Memory B cell (primary cell): ENCODE measurements around the gene RILPL2.
"Not testable (repeated sequence)": the region's sequence is repeated elsewhere in the genome, so short reads cannot be mapped to it uniquely, and the experiment has no call there.

Source experiments
- ATAC-seq: fragments of 150-1000 bp; cut with Tn5 transposase; 2 replicates; pipeline ENCODE4 v1.10.0; 2021; ENCODE audit warnings: low read depth, mild to moderate bottlenecking, moderate library complexity
- DNase-seq, 2 donors: peaks; one replicate each; pipeline ENCODE4 v3.0.0; 2022; ENCODE audit warnings: low spot score in 2 of 2
- H3K27ac Mint-ChIP-seq: one replicate; pipeline ENCODE4 v1.8.0; 2022; ENCODE audit warnings: mild to moderate bottlenecking, moderate library complexity, mixed read lengths
- H3K27me3 Mint-ChIP-seq: one replicate; pipeline ENCODE4 v1.8.0; 2022; ENCODE audit warnings: mixed read lengths
- H3K36me3 Mint-ChIP-seq: one replicate; pipeline ENCODE4 v1.8.0; 2022; ENCODE audit warnings: mild to moderate bottlenecking, mixed read lengths
- H3K4me1 Mint-ChIP-seq: one replicate; pipeline ENCODE4 v1.8.0; 2022; ENCODE audit warnings: mixed read lengths
- H3K4me3 Mint-ChIP-seq: one replicate; pipeline ENCODE4 v1.8.0; 2022; ENCODE audit warnings: mild to moderate bottlenecking, moderate library complexity, mixed read lengths
- H3K9me3 Mint-ChIP-seq: one replicate; pipeline ENCODE4 v1.8.0; 2022; ENCODE audit warnings: mixed read lengths

RILPL2 gene

DNA sequence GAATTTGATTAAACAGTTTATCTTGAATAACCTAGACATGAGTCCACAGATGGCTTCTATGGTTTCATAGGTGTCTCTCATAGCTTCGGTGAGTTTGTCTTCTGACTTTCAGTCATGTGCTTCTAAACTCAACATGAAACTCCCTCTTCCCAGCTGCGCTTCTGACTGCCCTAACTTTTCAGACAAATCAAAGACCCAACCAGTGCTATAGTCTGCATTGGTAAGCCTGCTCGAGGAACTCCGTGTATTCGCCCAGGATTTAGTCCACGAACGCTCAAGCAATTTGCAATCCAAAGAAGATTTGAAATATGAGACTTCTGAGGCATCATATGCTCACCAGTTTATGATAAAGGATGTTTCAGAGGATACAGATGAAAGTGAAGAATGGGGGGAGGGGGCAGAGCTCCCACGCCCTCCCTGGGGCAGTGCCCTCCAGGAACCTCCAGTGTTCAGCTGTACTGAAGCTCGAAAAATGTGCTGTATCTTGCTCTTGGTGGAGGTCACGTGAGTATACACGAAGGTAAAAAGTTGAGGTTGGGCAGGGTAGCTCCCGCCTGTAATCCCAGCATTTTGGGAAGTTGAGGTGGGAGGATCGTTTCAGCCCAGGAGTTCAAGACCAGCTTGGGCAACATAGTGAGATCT is 5.2 kb upstream of the RILPL2 start:
- H3K4me1 Mint-ChIP-seq: peaks cover 22% of the 10 kb centered on the region
- no peaks in the 10 kb centered on the region for H3K27me3 Mint-ChIP-seq
- no peaks in the 10 kb centered on the region for H3K9me3 Mint-ChIP-seq
- peak overlapping the region; percentile 39 for H3K4me3 Mint-ChIP-seq
- DNase-seq (no peak), ATAC-seq (no peak)
- H3K36me3 Mint-ChIP-seq: no peaks in the 10 kb centered on the region
- H3K27ac Mint-ChIP-seq: peak overlapping the region; percentile 87

DNA sequence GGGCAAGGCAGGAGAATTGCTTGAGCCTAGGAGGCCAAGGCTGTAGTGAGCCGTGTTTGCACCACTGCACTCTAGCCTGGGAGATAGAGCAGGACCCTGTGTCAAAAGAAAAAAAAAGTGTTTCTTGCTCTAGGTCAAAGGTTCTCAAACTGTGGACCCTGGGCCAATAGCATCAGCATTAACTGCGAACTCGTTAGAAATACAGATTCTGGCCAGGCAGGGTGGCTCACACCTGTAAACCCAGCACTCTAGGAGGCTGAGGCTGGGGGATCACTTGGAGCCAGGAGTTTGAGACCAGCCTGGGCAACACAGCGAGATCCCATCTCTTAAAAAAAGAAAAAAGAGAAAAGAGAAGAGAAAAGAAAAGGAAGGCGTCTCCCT is 858 bp downstream of the RILPL2 start:
- Mint-ChIP-seq H3K4me3 (peak overlapping the region; percentile 96), H3K27ac (peak overlapping the region; percentile 95), H3K9me3 (no peaks in the 10 kb centered on the region), H3K36me3 (peaks cover 10% of the 10 kb centered on the region), H3K27me3 (no peaks in the 10 kb centered on the region), H3K4me1 (peaks cover 25% of the 10 kb centered on the region)
- ATAC-seq (no peak), DNase-seq (no peak)

GRCh38 chr12:123433615-123434014 is 2.9 kb downstream of the RILPL2 start:
- DNase-seq: no peak
- peak overlapping the region; percentile 85 for H3K4me3 Mint-ChIP-seq
- H3K27me3 Mint-ChIP-seq: no peaks in the 10 kb centered on the region
- H3K36me3 Mint-ChIP-seq: peaks cover 15% of the 10 kb centered on the region
- H3K4me1 Mint-ChIP-seq: peaks cover 27% of the 10 kb centered on the region
- peak overlapping the region; percentile 95 for H3K27ac Mint-ChIP-seq
- no peaks in the 10 kb centered on the region for H3K9me3 Mint-ChIP-seq
- no peak for ATAC-seq

GRCh38 chr12:123431951-123432817 is 4.3 kb downstream of the RILPL2 start:
- Mint-ChIP-seq H3K4me3 (peak overlapping the region; percentile 85), H3K27ac (peak overlapping the region; percentile 95), H3K4me1 (peaks cover 33% of the 10 kb centered on the region), H3K36me3 (peaks cover 18% of the 10 kb centered on the region)
- ATAC-seq (peak; percentile 34), DNase-seq (peak in 1 of 2 donors; percentile 33)
- not testable (repeated sequence) for H3K9me3 Mint-ChIP-seq, H3K27me3 Mint-ChIP-seq

GRCh38 chr12:123429101-123429500 is 7.4 kb downstream of the RILPL2 start:
- not testable (repeated sequence) for ATAC-seq, H3K27me3 Mint-ChIP-seq, DNase-seq, H3K9me3 Mint-ChIP-seq, H3K4me3 Mint-ChIP-seq
- Mint-ChIP-seq H3K27ac (peak overlapping the region; percentile 95), H3K36me3 (peaks cover 22% of the 10 kb centered on the region), H3K4me1 (peaks cover 32% of the 10 kb centered on the region)

DNA sequence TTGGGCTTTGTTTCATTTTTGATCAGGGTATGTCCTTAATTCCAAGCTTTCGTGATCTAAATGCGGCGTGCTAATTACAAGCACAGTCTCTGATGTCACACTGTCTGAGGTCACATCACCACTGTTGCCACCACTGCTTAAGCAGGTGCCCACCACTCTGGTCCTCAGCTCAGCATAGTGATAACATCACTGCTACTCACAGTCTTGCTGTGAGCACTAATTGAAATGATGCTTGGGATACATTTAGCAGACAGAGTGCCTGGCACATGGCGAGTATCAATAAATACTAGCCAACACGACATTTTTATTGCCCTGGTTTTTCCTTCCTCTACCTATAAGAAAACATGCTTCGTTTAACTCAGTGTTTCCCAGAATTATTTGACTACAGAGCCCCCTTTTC is 7.9 kb downstream of the RILPL2 start:
- no peaks in the 10 kb centered on the region for H3K27me3 Mint-ChIP-seq
- H3K27ac Mint-ChIP-seq: peak overlapping the region; percentile 95
- peaks cover 23% of the 10 kb centered on the region for H3K36me3 Mint-ChIP-seq
- no peak for DNase-seq
- peak overlapping the region; percentile 39 for H3K4me3 Mint-ChIP-seq
- ATAC-seq: no peak
- H3K4me1 Mint-ChIP-seq: peaks cover 30% of the 10 kb centered on the region
- no peaks in the 10 kb centered on the region for H3K9me3 Mint-ChIP-seq

DNA sequence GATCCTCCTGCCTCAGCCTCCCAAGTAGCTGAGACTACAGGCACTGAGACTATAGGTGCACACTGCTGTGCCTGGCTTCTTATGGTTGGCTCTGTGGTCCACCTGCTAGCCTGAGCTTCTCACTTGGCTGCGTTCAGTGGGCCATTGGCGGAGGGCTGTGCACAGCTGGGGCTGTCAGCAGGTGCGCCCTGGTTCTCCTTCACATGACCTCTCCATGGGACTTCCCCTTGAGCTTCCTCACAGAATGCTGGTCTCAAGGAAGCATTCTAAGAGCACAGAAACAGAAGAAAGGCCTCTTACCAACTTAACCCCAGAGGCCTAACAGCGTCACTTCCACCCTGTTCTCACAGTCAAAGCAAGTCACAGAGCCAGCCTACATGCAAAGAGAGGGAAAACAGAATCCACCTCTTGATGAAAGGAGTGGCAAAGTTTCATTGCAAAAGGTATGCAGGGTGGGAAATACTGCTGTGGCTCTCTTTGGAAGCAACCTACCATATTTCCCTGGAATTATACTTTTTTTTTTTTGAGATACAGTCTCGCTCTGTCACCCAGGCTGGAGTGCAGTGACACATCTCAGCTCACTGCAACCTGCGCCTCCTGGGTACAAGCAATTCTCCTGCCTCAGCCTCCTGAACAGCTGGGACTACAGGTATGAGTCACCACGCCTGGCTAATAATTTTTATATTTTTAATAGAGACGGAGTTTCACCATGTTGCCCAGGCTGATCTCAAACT is 9.3 kb downstream of the RILPL2 start:
- Mint-ChIP-seq H3K36me3 (peaks cover 20% of the 10 kb centered on the region), H3K27ac (peak overlapping the region; percentile 95), H3K27me3 (no peaks in the 10 kb centered on the region), H3K4me1 (peaks cover 21% of the 10 kb centered on the region), H3K9me3 (no peaks in the 10 kb centered on the region), H3K4me3 (peak overlapping the region; percentile 76)
- peak; percentile 72 to 88 for DNase-seq
- peak; percentile 93 for ATAC-seq

DNA sequence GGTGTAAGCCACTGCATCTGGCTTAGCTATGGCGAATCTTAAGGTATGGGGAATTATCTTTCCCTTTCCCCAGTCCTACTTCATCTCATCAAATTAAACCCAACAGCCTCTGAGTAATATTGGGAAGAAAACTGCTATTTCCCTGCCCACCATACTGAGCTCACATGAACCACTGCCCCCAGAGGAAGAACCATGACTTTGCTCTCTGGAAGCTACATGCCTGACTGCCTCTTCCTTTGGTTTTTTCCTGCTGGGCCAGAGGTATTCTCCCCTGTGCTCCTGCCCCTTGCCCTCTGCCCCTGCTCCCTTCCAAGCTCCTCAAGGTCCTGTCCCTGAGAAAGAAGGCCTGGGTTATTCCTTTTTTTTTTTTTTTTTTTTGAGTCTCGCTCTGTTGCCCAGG is 15.2 kb downstream of the RILPL2 start:
- DNase-seq (no peak), ATAC-seq (no peak)
- Mint-ChIP-seq H3K36me3 (peaks cover 16% of the 10 kb centered on the region), H3K4me3 (no peak overlapping the region), H3K9me3 (no peaks in the 10 kb centered on the region), H3K4me1 (peaks cover 3% of the 10 kb centered on the region), H3K27ac (peak overlapping the region; percentile 35), H3K27me3 (no peaks in the 10 kb centered on the region)

- no peaks in the 10 kb centered on the region for H3K4me1 Mint-ChIP-seq
- no peak for ATAC-seq
- H3K27ac Mint-ChIP-seq: peak overlapping the region; percentile 14
- H3K27me3 Mint-ChIP-seq: no peaks in the 10 kb centered on the region
- peaks cover 13% of the 10 kb centered on the region for H3K36me3 Mint-ChIP-seq
- H3K9me3 Mint-ChIP-seq: no peaks in the 10 kb centered on the region
- no peak overlapping the region for H3K4me3 Mint-ChIP-seq
- no peak for DNase-seq
Observed at GRCh38 chr12:123410041-123410412, 26.5 kb downstream of the RILPL2 start.

DNA sequence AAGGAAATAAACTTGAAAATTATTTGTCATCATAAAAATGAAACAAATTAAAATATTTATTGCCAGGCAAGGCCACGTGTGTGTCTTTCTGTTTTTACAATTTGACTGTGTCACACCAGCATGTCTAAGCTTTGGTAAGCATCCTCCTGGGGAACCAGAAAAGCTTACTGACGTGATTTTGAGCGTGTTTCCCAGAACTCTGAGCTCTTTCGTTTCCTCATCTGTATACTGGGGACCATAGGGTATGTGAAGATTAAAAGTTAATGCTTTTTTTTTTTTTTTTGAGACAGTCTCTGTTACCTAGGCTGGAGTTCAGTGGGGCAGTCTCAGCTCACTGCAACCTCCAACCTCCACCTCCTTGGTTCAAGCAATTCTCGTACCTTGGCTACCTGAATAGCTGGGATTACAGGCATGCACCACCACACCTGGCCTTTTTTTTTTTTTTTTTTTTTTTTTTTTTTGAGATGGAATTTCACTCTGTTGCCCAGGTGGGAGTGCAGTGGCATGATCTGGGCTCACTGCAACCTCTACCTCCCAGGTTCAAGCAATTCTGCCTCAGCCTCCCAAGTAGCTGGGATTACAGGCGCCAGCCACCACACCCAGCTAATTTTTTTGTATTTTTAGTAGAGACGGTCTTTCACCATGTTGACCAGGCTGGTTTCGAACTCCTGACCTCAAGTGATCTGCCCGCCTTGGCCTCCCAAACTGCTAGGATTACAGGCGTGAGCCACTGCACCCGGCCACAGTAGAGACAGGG is 27.0 kb downstream of the RILPL2 start:
- not testable (repeated sequence) for H3K27me3 Mint-ChIP-seq, H3K4me3 Mint-ChIP-seq, H3K4me1 Mint-ChIP-seq, H3K9me3 Mint-ChIP-seq, DNase-seq
- Mint-ChIP-seq H3K27ac (peak overlapping the region; percentile 67), H3K36me3 (peaks cover 10% of the 10 kb centered on the region)
- ATAC-seq: peak; percentile 79

GRCh38 chr12:123408619-123409018 is 27.9 kb downstream of the RILPL2 start:
- not testable (repeated sequence) for H3K36me3 Mint-ChIP-seq, H3K4me1 Mint-ChIP-seq, H3K9me3 Mint-ChIP-seq, ATAC-seq, H3K27me3 Mint-ChIP-seq, H3K4me3 Mint-ChIP-seq, DNase-seq
- peak overlapping the region; percentile 67 for H3K27ac Mint-ChIP-seq

GRCh38 chr12:123407934-123408333 is 28.6 kb downstream of the RILPL2 start:
- not testable (repeated sequence) for H3K27me3 Mint-ChIP-seq, H3K4me3 Mint-ChIP-seq, H3K9me3 Mint-ChIP-seq, ATAC-seq, DNase-seq, H3K27ac Mint-ChIP-seq, H3K4me1 Mint-ChIP-seq
- H3K36me3 Mint-ChIP-seq: peaks cover 11% of the 10 kb centered on the region

- H3K4me1 Mint-ChIP-seq, H3K27ac Mint-ChIP-seq, H3K27me3 Mint-ChIP-seq, H3K9me3 Mint-ChIP-seq, DNase-seq, ATAC-seq, H3K4me3 Mint-ChIP-seq: not testable (repeated sequence)
- H3K36me3 Mint-ChIP-seq: peaks cover 11% of the 10 kb centered on the region
Observed at GRCh38 chr12:123407269-123407668, 29.2 kb downstream of the RILPL2 start.
